HG02763 (cell line): ENCODE data around the gene AP1M1.
"Not testable (repeated sequence)": the region's sequence is repeated elsewhere in the genome, so short reads cannot be mapped to it uniquely, and the experiment has no call there.

ENCODE experiments used
- ATAC-seq: cut with Tn5 transposase; IDR thresholded peaks from one replicate; pipeline ENCODE4 v1.9.1; 2021; ENCODE audit warnings: mild to moderate bottlenecking, moderate library complexity; ENCODE audit not compliant: unreplicated experiment

The AP1M1 gene

DNA sequence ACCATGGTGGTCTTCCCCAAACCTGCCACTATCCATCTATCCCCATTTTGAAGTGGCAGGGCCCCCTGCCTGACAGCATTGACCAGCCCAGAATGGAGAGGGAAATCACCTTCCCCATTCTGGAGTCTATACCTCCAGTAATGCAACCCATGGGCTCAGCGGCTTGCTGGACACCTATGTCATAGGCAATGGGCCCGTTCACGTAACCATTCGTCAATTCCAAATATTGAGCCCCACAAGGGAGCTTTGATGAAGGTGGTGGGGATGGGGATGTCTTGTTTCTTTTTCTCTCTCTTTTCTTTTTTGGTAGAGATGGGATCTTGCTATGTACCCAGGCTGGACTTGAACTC is 63.1 kb downstream of the AP1M1 start:
- no peak for ATAC-seq

DNA sequence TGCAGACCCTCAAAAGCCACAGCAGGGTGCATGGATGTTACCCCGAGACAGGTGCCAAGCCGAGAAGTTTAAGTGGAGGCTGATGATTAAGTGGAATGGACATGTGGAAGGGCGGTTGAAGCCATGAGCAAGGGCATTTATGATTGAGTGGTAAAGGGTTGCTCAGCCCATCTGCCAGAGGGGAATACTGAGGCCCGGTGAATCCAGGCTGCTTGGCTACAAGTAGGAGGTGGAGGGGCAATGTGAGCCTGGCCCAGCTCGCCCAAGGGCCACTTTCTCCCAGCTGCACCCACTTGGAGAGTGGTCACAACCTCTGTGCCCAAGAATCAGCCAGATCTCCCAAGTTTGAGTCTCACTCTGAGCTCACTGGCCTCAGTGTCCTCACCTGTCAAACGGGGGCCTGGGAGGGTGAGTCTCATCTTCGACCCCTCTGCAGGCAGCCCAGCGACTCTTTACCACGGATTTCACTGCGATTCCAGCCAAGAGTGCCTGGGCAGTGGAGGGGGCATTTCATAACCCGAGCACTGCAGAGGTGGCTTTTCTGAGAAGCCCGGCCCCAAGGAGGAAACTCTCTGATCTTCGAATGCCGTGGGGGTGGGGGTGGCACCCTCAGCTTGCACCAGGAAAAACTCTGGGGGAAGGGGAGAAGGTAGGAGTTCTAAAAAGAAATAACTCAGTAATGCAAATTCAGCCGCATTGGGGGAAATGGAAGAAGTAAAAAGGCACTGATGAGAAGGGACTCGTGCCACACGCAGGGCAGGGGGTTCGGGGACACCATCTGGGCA is 64.1 kb downstream of the AP1M1 start:
- no peak for ATAC-seq

DNA sequence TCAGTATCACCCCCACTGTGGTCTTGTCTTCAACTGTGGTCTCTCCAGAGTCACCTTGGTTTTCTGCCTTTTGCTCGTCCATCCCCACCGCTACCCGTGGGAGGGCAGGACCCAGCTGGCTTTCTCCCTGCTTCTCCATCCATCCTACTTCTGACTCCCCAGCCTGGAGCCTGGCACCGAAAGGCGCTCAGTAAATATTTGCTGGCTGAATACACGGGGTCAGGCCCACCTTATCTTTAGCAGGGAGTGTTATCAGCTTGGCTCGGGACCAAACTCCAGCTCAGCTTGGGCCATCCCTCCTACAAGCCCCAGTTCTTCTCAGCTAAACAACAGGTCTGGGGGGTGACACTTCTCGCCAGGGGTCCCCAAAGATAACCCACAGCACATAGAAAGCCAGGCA is 64.9 kb downstream of the AP1M1 start:
- no peak for ATAC-seq

DNA sequence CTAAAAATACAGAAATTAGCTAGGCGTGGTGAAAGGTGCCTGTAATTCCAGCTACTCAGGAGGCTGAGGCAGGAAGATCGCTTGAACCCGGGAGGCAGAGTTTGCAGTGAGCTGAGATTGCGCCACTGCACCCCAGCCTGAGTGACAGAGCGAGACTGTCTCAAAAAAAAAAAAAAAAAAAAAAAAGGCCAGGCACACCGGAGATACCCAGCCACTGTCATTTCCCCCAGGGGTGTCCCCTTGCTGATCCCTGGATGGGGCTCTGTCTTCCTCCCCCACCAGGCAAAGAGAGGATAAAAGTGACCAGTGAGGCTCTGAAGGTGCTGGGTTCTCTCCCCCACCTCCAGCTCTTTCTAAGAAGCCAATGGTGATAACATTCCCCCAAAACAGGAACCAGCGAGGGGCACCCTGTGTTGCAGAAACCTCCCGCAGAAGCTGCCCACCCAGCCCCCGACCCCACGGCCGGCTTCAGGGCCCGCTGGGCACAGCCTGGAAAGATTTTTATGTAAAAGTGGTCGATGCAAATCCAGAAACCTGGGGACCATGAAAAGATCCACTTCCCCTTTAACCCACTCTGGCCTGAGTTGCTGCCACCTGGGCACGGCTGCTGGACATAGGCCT is 65.5 kb downstream of the AP1M1 start:
- no peak for ATAC-seq

DNA sequence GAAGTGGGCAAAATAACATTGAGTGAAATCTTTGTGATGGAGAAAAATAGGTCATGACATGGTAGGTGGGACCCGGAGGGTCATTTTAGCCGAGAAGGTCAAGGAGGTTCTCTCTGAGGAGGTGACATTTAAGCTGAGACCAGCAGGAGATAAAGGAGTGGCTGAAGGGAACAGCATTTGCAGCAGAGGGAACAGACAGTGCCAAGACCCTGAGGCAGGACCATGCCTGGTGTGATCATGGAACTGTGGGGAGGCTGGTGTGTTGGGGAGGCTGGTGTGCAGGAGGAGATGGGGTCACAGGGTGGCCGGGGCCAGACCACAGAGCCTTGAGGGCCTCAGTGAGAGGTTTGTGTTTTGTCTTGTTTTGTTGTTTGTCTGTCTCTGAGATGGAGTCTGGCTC is 67.5 kb downstream of the AP1M1 start:
- no peak for ATAC-seq

DNA sequence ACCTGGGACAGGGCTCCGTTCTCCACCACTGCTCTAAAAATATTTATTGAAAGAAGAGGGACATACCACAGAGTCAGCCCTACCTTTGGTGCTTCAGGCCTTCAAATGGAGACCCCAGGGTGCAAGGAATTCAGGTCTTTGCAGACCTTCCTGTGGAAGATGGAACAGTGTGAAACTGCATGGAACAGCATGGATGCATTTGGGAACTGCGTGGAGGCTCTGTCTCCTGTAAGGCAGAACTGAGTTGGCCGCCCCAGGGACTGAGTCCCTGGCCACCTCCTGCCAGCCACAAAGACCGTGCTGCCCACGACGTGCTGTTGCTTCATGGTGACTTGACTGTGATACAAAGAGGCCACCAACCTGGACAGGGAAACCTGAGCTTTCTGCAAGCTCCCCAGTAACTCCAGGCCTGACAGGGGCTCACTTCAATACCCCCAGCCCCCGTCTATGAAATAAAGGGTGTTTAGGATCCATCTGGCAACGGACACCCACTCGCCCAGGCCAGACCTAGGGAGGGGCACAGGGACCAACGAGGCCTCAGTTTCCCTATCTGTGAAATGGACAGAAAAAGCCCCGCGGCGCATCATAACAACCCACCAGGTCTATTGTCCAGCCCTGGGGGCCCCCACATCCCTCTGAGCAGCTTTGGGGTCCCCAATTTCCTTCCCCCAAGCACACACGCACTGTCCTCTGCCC is 68.3 kb downstream of the AP1M1 start:
- no peak for ATAC-seq

DNA sequence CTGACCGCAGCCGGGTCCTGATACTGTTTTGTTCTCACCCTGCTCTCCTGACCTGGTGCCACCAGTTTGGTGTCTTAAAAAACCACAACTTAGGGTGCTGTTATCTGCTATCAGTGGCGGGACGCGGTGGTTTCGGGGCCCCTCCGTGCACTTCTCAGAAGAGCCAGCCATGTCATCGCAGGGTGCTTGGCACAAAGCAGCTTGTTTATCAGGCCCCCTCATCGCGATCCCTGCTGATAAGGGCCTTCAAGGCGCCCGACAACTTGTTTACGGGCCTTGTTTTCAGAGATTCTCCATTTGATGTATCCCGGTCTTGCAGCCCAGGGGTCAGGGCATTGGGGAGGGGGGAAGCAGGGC is 68.9 kb downstream of the AP1M1 start:
- no peak for ATAC-seq

DNA sequence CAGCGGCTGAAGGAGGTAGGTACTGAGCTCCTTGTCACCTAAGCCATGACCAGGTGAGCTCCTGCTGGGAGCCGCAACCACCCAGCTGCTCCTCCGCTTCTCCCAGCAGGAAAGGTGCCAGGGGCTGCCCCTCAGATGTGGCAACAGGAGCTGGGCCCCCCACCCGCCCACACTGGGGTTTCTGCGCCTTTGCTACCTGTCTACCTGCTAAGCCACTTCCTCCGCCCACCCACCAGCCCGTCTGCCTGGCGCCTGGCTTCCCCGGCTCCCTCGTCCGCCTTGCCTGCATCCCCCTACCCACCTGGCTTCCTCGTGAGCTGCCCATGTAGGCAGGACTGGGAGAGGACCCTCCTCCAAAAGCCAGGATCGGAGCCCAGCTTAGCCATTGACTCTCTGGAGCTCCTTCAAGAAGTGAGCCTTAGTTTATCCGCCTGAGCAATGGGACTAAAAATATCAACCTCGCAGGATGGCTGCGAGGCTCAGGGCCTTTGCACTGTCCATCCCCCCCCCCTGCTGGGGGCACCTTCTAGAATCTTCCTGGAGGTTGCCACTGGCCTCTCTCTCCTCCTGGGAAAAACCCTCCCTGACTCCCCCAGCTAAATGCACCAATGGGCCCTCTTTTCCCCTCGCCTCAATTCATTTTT is 71.1 kb downstream of the AP1M1 start:
- ATAC-seq, result no peak

DNA sequence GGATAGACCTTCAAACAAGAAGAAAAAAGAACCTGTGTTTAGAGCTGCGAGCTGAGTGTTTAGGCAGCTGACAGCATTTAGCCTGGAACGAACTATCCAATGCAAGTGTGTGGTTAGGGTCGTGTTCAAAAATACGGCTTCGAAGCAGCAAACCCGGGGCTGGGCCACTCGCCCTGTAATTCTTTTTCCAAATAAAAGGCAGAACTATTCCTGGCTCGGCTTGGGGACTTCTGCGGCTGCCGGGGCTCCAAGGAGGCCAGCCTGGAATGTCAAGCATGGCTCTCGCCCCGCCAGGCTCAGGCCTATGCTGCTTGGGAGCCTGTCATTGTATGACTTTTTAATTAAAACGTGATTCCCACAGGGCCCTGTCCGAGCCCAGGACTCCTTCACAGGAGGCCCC is 75.2 kb downstream of the AP1M1 start:
- ATAC-seq, result no peak

DNA sequence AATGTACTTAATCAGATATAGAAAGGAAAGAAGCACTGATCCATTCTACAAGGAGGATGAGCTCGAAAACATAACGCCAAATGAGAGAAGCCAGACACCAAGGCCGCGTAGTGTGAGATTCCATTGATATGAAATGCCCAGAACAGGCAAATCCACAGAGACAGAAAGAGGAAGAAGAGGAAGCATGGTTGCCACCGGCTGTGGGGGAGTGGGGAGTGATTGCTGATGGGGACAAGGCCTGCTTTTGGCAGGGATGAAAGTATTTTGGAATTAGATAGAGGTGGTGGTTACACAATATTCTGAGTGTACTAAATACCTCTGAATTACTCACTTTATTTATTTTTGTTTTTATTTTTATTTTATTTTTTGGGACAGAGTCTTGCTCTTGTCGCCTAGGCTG is 76.7 kb downstream of the AP1M1 start:
- ATAC-seq, result no peak

DNA sequence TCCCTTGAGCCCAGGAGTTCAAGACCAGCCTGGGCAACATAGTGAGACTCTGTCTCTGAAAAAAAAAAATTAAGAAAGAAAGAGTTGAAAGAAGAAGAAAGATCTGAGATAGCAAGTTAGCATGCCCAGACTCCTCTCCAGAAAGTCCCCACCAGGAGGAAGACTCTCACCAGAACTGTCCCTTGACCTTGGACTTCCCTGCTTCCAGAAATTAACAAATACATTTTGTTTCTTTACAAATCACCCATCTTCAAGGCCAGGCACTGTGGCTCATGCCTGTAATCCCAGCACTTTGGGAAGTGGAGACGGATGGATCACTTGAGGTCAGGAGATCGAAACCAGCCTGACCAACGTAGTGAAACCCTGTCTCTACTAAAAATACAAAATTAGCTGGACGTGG is 82.6 kb downstream of the AP1M1 start:
- no peak for ATAC-seq

DNA sequence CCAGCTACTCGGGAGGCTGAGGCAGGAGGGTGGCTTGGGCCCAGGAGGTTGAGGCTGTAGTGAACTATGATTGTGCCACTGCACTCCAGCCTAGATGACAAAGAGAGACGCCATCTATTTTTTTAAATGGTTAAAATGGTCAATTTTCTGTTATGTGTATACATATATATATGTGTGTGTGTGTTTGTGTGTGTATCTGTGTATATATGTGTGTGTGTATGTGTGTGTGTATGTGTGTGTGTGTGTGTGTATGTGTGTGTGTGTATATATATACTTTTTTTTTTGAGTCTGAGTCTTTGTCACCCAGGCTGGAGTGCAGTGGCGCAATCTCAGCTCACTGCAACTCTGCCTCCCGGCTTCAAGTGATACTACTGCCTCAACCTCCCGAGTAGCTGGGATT is 84.0 kb downstream of the AP1M1 start:
- no peak for ATAC-seq

DNA sequence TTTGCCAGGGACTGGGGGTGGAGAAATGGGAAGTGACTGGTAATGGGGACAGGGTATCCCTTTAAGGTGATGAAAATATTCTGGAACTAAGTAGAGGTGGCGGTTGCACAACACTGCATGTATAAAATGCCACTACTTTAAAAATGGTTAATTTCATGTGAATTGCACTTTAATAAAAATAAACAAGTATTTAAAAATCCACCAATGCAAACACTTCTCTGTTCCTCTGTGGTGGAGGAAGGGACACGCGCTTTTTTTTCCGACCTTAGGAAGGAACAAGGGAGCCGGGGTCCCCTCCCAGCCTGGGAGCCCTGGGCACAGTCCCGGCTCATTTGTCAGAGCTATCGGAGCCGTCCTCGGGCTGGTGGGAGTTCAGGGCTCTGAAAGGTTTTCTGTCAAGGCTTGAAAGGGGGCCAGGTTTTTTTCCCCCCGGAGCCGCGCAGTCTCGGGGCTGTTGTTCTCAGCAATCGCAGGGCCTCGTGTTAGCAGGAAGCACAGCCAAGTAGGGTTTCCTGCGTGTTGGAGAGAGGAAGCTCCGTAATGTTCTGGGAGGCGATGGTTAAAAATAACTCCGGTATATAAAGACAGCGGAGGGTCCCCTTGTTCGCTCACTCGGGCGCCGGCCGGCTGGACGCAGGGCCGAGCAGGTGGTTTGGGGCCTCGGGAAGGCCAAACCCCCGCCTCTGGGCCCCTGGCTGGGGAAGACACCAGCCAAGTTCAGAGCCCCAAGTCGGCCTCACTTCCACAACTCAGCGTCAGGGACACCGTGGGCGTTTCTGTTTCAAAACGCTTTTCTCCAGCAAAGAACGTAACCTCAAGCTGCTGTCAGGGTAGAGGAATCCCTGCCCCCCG is 85.7 kb downstream of the AP1M1 start:
- ATAC-seq, result no peak

DNA sequence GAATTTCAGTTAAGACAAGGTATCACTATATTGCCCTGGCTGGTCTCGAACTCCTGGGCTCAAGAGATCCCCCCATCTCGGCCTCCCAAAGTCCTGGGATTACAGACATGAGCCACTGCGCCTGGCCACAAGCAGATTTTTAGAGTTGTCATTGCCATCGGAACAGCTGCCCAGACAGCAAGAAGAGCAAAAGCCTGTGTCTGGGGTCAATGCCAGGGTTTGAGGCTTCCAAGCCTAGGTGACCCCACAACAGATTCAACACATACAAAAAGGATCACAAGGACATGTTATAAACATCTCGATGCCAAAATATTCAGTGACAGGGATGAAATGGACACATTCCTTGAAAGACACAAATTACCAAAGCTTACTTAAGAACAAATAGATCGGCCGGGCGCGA is 86.8 kb downstream of the AP1M1 start:
- no peak for ATAC-seq

DNA sequence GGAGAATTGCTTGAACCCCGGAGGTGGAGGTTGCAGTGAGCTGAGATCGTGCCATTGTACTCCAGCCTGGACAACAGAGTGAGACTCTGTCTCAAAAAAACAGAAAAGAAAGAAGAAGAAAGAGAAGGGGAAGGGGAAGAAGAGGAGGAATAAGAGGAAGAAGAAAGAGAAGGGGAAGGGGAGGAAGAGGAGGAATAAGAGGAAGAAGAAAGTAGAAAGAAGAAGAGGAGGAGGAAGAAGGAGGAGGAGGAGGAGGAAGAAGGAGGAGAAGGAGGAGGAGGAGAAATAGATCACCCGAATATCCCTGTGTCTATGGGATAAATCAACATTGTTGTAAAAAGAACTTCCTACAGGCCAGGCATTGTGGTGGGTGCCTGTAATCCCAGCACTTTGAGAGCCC is 87.4 kb downstream of the AP1M1 start:
- ATAC-seq, result not testable (repeated sequence)

DNA sequence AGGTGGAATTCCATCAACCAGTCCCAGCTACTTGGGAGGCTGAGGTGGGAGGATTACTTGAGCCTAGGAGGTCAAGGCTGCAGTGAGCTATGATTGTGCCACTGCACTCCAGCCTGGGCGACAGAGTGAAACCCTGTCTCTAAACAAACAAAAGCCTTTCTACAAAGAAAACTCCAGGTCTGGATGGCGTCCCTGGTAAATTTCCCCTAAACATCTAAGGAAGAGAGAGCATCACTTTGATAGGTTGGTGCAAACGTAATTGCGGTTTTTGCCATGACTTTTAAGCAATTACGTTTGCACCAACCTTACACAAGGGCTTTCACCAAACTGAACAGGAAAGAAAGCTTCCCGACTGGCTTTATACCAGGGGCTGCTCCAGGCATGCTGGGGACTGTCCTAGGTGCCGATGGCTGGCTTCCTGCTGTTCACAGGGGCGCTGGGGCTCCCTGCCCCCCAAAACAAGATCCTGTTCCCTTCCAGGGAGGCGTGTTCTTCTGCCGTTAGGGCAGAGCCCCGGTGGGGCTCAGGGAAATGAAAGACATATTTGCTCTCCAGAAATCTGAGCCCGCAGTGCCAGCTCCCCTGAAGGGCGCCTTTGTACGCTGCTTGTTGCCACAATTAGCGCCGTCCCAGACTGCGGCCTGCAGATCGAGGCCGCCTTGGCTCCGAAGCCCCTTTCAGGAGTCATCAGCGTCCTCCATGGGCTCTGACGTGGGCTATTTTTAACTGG is 88.2 kb downstream of the AP1M1 start:
- ATAC-seq, result no peak

DNA sequence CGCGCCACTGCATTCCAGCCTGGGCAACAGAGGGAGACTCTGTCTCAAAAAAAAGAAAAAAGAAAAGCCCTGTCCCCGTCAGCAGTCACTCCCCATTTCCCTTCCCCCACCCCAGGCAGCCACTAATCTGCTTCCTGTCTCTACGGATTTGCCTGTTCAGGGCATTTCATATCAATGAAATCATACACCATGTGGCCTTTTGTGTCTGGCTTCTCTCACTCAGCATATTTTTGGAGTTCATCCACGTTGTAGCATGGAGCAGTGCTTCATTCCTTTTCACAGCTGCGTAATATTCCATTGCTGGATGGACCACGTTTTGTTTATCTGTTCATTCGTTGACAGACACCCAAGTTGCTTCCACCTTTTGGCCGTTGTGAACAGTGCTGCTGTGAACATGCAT is 90.8 kb downstream of the AP1M1 start:
- ATAC-seq, result no peak

DNA sequence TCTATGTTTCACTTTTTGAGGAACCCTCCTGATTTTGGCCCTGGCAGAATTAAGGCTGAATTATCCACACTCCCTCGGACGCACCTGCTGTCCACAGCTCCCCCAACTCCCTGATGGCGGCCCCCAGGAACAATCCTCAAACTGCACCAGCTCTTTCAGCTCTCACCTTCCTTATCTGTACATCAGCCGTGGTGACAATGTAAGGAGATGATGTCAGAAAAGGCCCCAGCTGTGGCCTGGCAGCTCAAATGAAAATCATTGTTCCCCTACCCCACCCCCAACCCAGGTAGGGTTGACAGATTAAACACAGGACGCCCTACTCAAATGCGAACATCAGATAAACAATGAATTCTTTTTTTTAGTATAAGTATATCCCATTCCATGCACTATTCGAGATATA is 91.9 kb downstream of the AP1M1 start:
- no peak for ATAC-seq

DNA sequence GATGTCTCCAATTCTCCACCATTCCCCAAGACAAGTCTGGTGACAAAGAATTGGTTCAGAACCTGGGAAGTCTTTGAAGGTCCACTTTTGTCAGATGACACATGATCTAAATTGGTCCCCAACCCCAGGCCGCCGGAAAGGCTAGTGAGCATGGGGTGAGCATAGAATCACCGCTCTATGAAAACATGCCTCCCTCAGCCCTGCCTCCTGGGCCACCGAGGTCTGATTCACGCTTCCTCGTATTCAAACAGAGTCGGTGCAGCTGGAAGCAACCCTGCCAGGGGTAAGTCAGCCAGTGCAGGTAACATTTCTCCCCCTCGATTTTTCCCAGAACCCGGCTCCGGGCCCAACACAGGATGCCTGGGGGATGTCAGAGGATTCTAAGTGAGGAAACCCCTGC is 93.0 kb downstream of the AP1M1 start:
- ATAC-seq, result no peak
